Gastrocnemius medialis (tissue), 4 donors: Measurements from ENCODE around the gene CPPED1.

Experiments used
- CTCF ChIP-seq, 5 experiments: fragments of 450-650 bp in 3 of 5; fragments of 200-600 bp in 2 of 5; sonication (generic) in 2 of 5; IDR thresholded peaks in 4 of 5; conservative IDR thresholded peaks in 1 of 5; 1 replicate in 4 of 5; 2 replicates in 1 of 5; pipeline ENCODE4 v1.5.1; 2016 to 2019; ENCODE audit warnings: antibody characterized with exemption in 5 of 5, mild to moderate bottlenecking in 3 of 5, moderate library complexity in 3 of 5
- POLR2A ChIP-seq, 2 donors: fragments of 450-650 bp; IDR thresholded peaks; one replicate each; pipeline ENCODE4 v1.6.1; 2017; ENCODE audit warnings: antibody characterized with exemption in 2 of 2, mild to moderate bottlenecking in 2 of 2, moderate library complexity in 2 of 2

- TF ChIP-seq CTCF (IDR thresholded peaks at IDR 0.05 in 4 of 5, conservative IDR thresholded peaks at IDR 0.05 in 1 of 5) (no peak), POLR2A (IDR thresholded peaks at IDR 0.05) (no peak)
Measured at GRCh38 chr16:12716658-12717057, 87.0 kb downstream of the CPPED1 start.
